Measurements from ENCODE around the gene FTCD.

FTCD gene

DNA sequence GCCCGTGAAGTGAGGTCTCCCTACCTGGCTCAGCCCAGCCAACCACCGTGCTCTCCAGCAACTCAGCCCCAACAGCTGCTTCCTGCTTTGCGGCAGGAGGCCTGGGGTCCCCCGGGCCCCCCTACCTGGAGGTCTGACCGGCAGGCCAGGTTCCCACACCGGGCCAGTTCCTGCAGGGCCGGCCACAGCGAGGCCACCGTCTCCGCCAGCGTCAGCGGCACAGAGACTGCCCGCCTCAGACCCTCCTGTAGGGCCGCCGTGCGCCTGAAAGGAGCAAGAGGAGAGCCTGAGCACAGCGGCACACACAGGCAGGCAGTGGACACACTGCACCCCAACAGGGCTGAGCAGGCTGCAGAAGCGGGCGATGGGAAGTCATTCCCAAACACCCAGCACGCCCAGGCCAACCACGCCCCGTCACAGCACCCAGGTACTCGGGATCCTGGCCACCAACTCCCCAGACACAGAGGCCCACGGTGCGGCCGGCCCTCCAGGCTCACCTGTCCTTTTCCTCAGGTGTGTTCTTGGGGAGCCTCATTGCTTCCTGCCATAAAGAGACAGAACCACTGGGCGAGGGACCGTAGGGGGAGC is 16.9 kb downstream of the FTCD start:
- H3K27me3 ChIP-seq (replicated peaks; ENCODE audit: insufficient read depth, low read length), result peaks cover 72% of the 10 kb centered on the region
- H3K4me1 ChIP-seq (ENCODE audit: low read length), result no peaks in the 10 kb centered on the region
- H3K79me2 ChIP-seq (ENCODE audit: low read length), result no peaks in the 10 kb centered on the region
- no peak overlapping the region for H3K27ac ChIP-seq (ENCODE audit: low read length)
- H3K4me3 ChIP-seq (ENCODE audit: low read length), result no peak overlapping the region
- no peaks in the 10 kb centered on the region for H3F3A ChIP-seq (ENCODE audit: insufficient read depth, low read length)
- no peaks in the 10 kb centered on the region for H3K36me3 ChIP-seq (replicated peaks; ENCODE audit: insufficient read depth, low read length)
- no peak overlapping the region for H2AFZ ChIP-seq (ENCODE audit: low read length)
- no peak overlapping the region for H3K4me2 ChIP-seq (ENCODE audit: low read depth, low read length)
- H3K9ac ChIP-seq (ENCODE audit: low read length), result no peak overlapping the region
- no peaks in the 10 kb centered on the region for H3K9me2 ChIP-seq (replicated peaks; ENCODE audit: insufficient read depth, low read length)
- H4K20me1 ChIP-seq (ENCODE audit: insufficient read depth, low read length), result no peaks in the 10 kb centered on the region
- TF ChIP-seq EZH2 (optimal IDR thresholded peaks at IDR 0.05; ENCODE audit: low read depth, low read length), result no peak
- TF ChIP-seq, protein P1, sequence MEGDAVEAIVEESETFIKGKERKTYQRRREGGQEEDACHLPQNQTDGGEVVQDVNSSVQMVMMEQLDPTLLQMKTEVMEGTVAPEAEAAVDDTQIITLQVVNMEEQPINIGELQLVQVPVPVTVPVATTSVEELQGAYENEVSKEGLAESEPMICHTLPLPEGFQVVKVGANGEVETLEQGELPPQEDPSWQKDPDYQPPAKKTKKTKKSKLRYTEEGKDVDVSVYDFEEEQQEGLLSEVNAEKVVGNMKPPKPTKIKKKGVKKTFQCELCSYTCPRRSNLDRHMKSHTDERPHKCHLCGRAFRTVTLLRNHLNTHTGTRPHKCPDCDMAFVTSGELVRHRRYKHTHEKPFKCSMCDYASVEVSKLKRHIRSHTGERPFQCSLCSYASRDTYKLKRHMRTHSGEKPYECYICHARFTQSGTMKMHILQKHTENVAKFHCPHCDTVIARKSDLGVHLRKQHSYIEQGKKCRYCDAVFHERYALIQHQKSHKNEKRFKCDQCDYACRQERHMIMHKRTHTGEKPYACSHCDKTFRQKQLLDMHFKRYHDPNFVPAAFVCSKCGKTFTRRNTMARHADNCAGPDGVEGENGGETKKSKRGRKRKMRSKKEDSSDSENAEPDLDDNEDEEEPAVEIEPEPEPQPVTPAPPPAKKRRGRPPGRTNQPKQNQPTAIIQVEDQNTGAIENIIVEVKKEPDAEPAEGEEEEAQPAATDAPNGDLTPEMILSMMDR (IDR thresholded peaks at IDR 0.05; ENCODE audit: low read length), result no peak
- TF ChIP-seq EZH2phosphoT487 (IDR thresholded peaks at IDR 0.05; ENCODE audit: low read length), result no peak
- no peak for DNase-seq
- no peaks in the 10 kb centered on the region for H3K9me3 ChIP-seq (replicated peaks; ENCODE audit: insufficient read depth, low read length)

DNA sequence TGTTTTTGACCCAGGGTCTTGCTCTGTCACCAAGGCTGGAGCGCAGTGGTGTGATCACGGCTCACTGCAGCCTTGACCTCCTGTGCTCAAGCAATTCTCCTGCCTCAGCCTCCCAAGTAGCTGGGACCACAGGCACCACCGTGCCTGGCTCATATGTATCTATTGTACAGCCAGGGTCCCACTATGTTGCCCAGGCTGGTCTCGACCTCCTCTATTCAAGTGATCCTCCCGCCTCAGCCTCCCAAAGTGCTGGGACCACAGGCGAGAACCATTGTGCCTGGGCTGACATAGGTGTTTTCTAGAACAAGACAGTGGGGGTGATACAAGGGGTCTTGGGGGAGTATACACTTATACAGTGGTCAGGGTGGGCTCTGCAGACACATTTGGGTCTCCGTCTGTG is 17.5 kb downstream of the FTCD start:
- Histone ChIP-seq H3K27me3 (replicated peaks; ENCODE audit: insufficient read depth, low read length) (peaks cover 75% of the 10 kb centered on the region), H3K36me3 (replicated peaks; ENCODE audit: insufficient read depth, low read length) (no peaks in the 10 kb centered on the region), H3K4me2 (ENCODE audit: low read depth, low read length) (no peak overlapping the region), H3K4me1 (ENCODE audit: low read length) (no peaks in the 10 kb centered on the region), H3K9ac (ENCODE audit: low read length) (no peak overlapping the region), H3F3A (ENCODE audit: insufficient read depth, low read length) (no peaks in the 10 kb centered on the region), H3K79me2 (ENCODE audit: low read length) (no peaks in the 10 kb centered on the region), H3K9me3 (replicated peaks; ENCODE audit: insufficient read depth, low read length) (no peaks in the 10 kb centered on the region), H3K27ac (ENCODE audit: low read length) (no peak overlapping the region), H4K20me1 (ENCODE audit: insufficient read depth, low read length) (no peaks in the 10 kb centered on the region), H3K4me3 (ENCODE audit: low read length) (no peak overlapping the region), H2AFZ (ENCODE audit: low read length) (no peak overlapping the region), H3K9me2 (replicated peaks; ENCODE audit: insufficient read depth, low read length) (no peaks in the 10 kb centered on the region)
- no peak for TF ChIP-seq EZH2 (optimal IDR thresholded peaks at IDR 0.05; ENCODE audit: low read depth, low read length)
- TF ChIP-seq EZH2phosphoT487 (IDR thresholded peaks at IDR 0.05; ENCODE audit: low read length), result no peak
- TF ChIP-seq, protein P1 (IDR thresholded peaks at IDR 0.05; ENCODE audit: low read length), result no peak
- DNase-seq, result no peak

GRCh38 chr21:46136739-46137349 is 18.5 kb downstream of the FTCD start:
- Histone ChIP-seq H3F3A (ENCODE audit: insufficient read depth, low read length) (no peaks in the 10 kb centered on the region), H3K27ac (ENCODE audit: low read length) (no peak overlapping the region), H3K27me3 (replicated peaks; ENCODE audit: insufficient read depth, low read length) (peaks cover 80% of the 10 kb centered on the region), H4K20me1 (ENCODE audit: insufficient read depth, low read length) (no peaks in the 10 kb centered on the region), H3K9me2 (replicated peaks; ENCODE audit: insufficient read depth, low read length) (no peaks in the 10 kb centered on the region), H2AFZ (ENCODE audit: low read length) (no peak overlapping the region), H3K36me3 (replicated peaks; ENCODE audit: insufficient read depth, low read length) (no peaks in the 10 kb centered on the region), H3K9me3 (replicated peaks; ENCODE audit: insufficient read depth, low read length) (no peaks in the 10 kb centered on the region), H3K4me3 (ENCODE audit: low read length) (no peak overlapping the region), H3K4me1 (ENCODE audit: low read length) (no peaks in the 10 kb centered on the region), H3K79me2 (ENCODE audit: low read length) (no peaks in the 10 kb centered on the region), H3K4me2 (ENCODE audit: low read depth, low read length) (no peak overlapping the region), H3K9ac (ENCODE audit: low read length) (no peak overlapping the region)
- DNase-seq, result no peak
- TF ChIP-seq EZH2phosphoT487 (IDR thresholded peaks at IDR 0.05; ENCODE audit: low read length) (no peak), EZH2 (optimal IDR thresholded peaks at IDR 0.05; ENCODE audit: low read depth, low read length) (no peak)
- TF ChIP-seq, protein P1 (IDR thresholded peaks at IDR 0.05; ENCODE audit: low read length), result no peak

Measured in MM.1S (cell line).